Spinal cord (tissue), 10 donors: ENCODE measurements around the gene RETREG1. TPM values are rescaled to one million over a fixed set of nuclear protein-coding genes. Genes with fewer than 3 reads are reported as not detected.
A peak's percentile ranks its signal among the peaks of the same experiment; 100 is the strongest.
"Not testable (repeated sequence)": the region's sequence is repeated elsewhere in the genome, so short reads cannot be mapped to it uniquely, and the experiment has no call there.

Experiments
- DNase-seq, 6 donors: peaks; one replicate each; pipeline versions ENCODE4 v3.0.0 to v3.0.0-alpha.2; 2013 to 2015; ENCODE audit warnings: low spot score in 6 of 6, low read depth in 4 of 6
- H3K27ac ChIP-seq: one replicate; pipeline ENCODE4 v1.5.1; 2013; ENCODE audit warnings: low read depth, low read length, control low read depth
- H3K27me3 ChIP-seq: one replicate; pipeline ENCODE4 v1.6.1; 2013; ENCODE audit warnings: low read length; ENCODE audit not compliant: control insufficient read depth, insufficient read depth
- H3K36me3 ChIP-seq: one replicate; pipeline ENCODE4 v1.6.1; 2013; ENCODE audit warnings: low read length; ENCODE audit not compliant: control insufficient read depth, insufficient read depth
- H3K4me1 ChIP-seq: one replicate; pipeline ENCODE4 v1.6.1; 2013; ENCODE audit warnings: low read length; ENCODE audit not compliant: control insufficient read depth, insufficient read depth
- H3K4me3 ChIP-seq: one replicate; pipeline ENCODE4 v1.5.1; 2013; ENCODE audit warnings: low read depth, low read length, control low read depth
- H3K9me3 ChIP-seq: one replicate; pipeline ENCODE4 v1.6.1; 2013; ENCODE audit warnings: low read length; ENCODE audit not compliant: control insufficient read depth, insufficient read depth
- WGBS: methylation state at CpG from one replicate; pipeline ENCODE4 v1.1.5; 2013; ENCODE audit warnings: missing lambda C conversion rate; ENCODE audit not compliant: insufficient coverage; 5-methylcytosine and 5-hydroxymethylcytosine counted together
- polyA plus RNA-seq, 2 donors: library from polyadenylated mRNA; unstranded; fragments of 120-200 nt; gene quantifications; one replicate each; pipeline ENCODE4 v1.2.1, GENCODE V29; 2013; ENCODE audit not compliant: insufficient read length in 2 of 2
- total RNA-seq, 2 donors: library from RNA; depleted of rRNA in 1 of 2; stranded (reverse); fragments of 120-200 nt in 1 of 2; fragments of >200 nt in 1 of 2; gene quantifications; one replicate each; pipeline versions ENCODE4 v1.2.3 to v1.2.4, GENCODE V29; 2013 to 2014
- donor health status: healthy.

RETREG1 gene
- total and polyA plus RNA-seq, 4 donors, result 42.0 to 120 (median 56.6) TPM

GRCh38 chr5:16541592-16541991 is 75.2 kb downstream of the RETREG1 start:
- not testable (repeated sequence) for H3K4me1 ChIP-seq, H3K27me3 ChIP-seq, H3K27ac ChIP-seq, DNase-seq, H3K4me3 ChIP-seq, H3K9me3 ChIP-seq, H3K36me3 ChIP-seq

DNA sequence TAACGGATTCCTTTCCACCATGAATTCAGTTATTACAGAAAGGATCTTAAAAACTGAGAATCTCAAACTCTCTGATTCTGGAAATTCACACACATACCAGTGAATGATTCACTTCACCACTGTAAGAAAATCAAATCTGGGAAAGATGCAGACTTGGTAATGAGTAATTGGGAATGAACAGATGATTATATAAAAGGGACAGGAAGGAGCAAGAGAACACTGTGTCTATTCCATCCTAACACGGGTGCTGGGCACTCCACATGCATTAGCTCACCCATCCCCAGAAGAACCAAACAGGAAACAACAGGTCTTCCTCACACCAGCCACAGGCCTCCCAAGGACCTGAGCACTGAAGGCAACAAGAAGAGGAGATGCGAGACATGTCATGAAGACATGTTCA is 76.4 kb downstream of the RETREG1 start:
- no peak for DNase-seq

DNA sequence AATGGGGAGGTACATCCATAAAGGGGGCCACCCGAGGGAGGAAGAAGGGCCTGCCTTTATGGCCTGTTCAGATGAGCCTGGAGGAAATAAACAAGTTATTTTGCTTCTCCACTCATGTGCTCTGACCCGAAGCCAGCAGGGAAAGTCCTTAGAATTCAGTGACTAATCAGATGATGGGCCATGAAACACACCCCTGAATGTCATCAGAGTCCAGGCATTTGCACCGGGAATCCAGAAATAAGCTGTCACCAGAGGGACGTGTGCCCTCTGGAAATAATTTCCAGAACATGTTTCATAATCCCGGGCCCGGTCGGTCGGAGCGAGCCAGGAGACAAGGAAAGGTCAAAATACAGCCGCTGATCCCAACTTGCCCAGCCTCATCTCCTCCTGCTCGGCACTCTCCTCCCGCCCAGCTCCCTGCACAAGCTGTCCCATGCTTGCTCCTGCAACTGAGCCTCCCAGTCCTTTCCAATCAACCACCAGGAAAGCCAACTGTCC is 77.6 kb downstream of the RETREG1 start:
- 78% methylated on average over 12 of the region's 12 CpGs for WGBS
- DNase-seq, result no peak
- Histone ChIP-seq H3K36me3 (peaks cover 2% of the 10 kb centered on the region), H3K4me3 (no peak overlapping the region), H3K27ac (no peak overlapping the region), H3K9me3 (no peaks in the 10 kb centered on the region), H3K4me1 (peaks cover 4% of the 10 kb centered on the region), H3K27me3 (no peaks in the 10 kb centered on the region)

More for the DNA sequence above, 76.4 kb downstream of the RETREG1 start:
- Histone ChIP-seq H3K9me3 (no peaks in the 10 kb centered on the region), H3K4me3 (no peak overlapping the region), H3K27ac (no peak overlapping the region), H3K27me3 (no peaks in the 10 kb centered on the region), H3K36me3 (no peaks in the 10 kb centered on the region), H3K4me1 (peaks cover 4% of the 10 kb centered on the region)
- WGBS, result no CpG with 5 or more reads among the region's 3 CpGs

DNA sequence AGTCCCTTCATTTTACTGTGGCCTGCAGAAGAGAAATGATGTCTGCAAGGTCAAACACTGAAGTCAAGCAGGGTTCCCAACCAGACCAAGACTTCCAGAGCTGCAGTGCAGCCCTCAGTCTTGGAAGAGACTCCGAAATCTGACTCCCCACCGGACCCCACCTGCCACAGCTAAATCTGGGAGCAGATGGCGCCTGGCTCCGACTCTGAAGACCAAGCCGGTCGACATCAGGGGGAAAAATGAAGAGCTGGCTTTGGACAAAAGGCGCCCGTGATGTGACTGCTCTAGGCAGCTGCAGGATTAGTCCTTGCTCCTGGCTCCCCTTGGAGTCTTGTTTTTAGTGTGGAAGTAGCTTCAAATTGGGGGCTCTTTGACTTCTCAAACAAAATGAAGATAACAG is 78.8 kb downstream of the RETREG1 start:
- Histone ChIP-seq H3K27me3 (no peaks in the 10 kb centered on the region), H3K27ac (no peak overlapping the region), H3K9me3 (no peaks in the 10 kb centered on the region), H3K36me3 (peaks cover 2% of the 10 kb centered on the region), H3K4me1 (peaks cover 4% of the 10 kb centered on the region), H3K4me3 (no peak overlapping the region)
- no peak for DNase-seq
- WGBS, result 89% methylated on average over 8 of the region's 8 CpGs

- Histone ChIP-seq H3K4me1 (peaks cover 4% of the 10 kb centered on the region), H3K27ac (no peak overlapping the region), H3K27me3 (no peaks in the 10 kb centered on the region), H3K36me3 (peaks cover 2% of the 10 kb centered on the region), H3K4me3 (no peak overlapping the region), H3K9me3 (no peaks in the 10 kb centered on the region)
- DNase-seq, result no peak
- 55% methylated on average over 2 of the region's 4 CpGs for WGBS
Measured at GRCh38 chr5:16536818-16537217, 80.0 kb downstream of the RETREG1 start.

DNA sequence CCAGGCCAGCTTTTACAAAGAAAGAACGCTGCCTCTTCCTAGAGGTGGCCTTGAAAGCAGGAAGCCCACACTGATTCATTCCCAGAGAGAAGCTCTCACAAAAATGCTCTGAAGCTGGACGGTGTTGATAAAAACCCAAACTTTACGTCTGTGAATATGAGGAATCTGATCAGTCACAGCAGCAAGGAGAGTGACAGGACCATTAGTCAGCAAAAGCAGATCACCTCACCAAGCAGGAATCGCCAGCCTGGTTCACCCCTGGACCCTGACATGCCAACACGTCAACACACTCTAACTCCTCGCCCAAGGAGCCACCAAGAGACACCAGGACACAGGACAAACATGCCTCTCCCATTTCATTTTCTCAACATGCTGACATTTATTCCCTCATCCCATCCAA is 80.6 kb downstream of the RETREG1 start:
- Histone ChIP-seq H3K27ac (no peak overlapping the region), H3K27me3 (no peaks in the 10 kb centered on the region), H3K4me3 (no peak overlapping the region), H3K9me3 (no peaks in the 10 kb centered on the region), H3K4me1 (peaks cover 4% of the 10 kb centered on the region), H3K36me3 (peaks cover 2% of the 10 kb centered on the region)
- WGBS, result 94% methylated on average over 5 of the region's 6 CpGs
- no peak for DNase-seq

DNA sequence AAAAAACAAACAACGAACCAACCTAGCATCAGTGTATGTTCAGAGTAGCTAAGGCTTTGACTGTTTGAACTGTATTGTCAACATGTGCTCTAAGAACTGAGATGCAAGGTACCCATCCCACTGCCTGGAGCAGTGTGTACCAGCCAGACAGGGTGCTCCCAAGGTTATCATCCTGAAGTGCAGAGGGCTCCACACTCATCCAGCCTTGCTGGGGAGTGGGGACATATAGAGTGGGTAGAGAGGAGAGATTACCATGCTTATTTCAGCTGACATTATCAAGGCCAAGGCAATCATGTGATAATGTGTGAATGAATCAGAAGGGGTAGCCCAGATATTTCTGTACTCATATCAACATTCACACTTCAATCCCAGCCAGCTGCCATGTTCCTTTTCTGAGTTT is 82.5 kb downstream of the RETREG1 start:
- peaks cover 3% of the 10 kb centered on the region for H3K4me1 ChIP-seq
- H3K36me3 ChIP-seq, result peaks cover 2% of the 10 kb centered on the region
- H3K9me3 ChIP-seq, result no peaks in the 10 kb centered on the region
- no peaks in the 10 kb centered on the region for H3K27me3 ChIP-seq
- H3K27ac ChIP-seq, result no peak overlapping the region
- H3K4me3 ChIP-seq, result no peak overlapping the region
- no peak for DNase-seq
- no CpG with 5 or more reads among the region's 1 CpG for WGBS

- peaks cover 2% of the 10 kb centered on the region for H3K36me3 ChIP-seq
- H3K4me1 ChIP-seq, result no peaks in the 10 kb centered on the region
- DNase-seq, result peak in 1 of 6 donors; percentile 45
- no peak overlapping the region for H3K27ac ChIP-seq
- H3K4me3 ChIP-seq, result no peak overlapping the region
- H3K27me3 ChIP-seq, result no peaks in the 10 kb centered on the region
- WGBS, result 85% methylated on average over 3 of the region's 4 CpGs
- no peaks in the 10 kb centered on the region for H3K9me3 ChIP-seq
Measured at GRCh38 chr5:16531063-16531648, 85.6 kb downstream of the RETREG1 start.

- Histone ChIP-seq H3K4me3 (no peak overlapping the region), H3K4me1 (no peaks in the 10 kb centered on the region), H3K36me3 (peaks cover 3% of the 10 kb centered on the region), H3K27me3 (no peaks in the 10 kb centered on the region), H3K27ac (no peak overlapping the region), H3K9me3 (no peaks in the 10 kb centered on the region)
- WGBS, result 97% methylated on average over 5 of the region's 7 CpGs
- DNase-seq, result no peak
Measured at GRCh38 chr5:16529306-16529705, 87.5 kb downstream of the RETREG1 start.

DNA sequence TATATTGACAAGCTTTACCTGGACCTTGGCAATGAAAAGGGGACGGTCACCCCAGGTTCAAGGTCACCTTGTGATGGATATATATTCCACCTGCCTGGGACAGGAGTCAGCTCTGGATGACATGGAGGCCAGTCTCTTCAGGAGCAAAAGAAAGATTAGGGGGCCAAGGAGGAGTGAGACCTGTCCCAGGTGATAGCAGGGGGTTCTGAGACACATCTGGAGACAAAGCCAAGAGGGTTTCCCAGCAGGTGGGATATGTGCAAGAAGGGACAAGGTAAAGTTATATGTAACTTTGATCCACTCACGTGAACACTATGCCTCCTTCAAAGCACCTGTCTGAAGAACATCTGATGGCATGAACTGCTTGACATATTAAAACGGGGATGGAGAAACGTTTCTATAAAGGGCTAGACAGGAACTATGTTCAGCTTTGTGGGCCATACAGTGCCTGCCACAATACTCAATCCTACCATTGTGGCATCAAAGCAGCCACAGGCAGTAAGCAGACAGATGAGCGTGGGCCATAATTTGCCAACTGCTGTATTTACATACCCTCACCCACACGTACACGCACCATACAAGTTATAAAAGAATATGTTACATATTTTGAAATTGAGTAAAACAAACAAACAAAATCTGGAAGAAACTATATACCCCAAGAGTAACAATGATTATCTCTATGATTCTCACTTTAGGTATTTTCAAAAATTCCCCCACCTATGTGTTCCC is 88.3 kb downstream of the RETREG1 start:
- DNase-seq, result peak in 1 of 6 donors; percentile 23
- Histone ChIP-seq H3K27me3 (no peaks in the 10 kb centered on the region), H3K36me3 (peaks cover 3% of the 10 kb centered on the region), H3K4me1 (no peaks in the 10 kb centered on the region), H3K4me3 (no peak overlapping the region), H3K27ac (no peak overlapping the region), H3K9me3 (no peaks in the 10 kb centered on the region)
- WGBS, result 97% methylated on average over 3 of the region's 7 CpGs
